ENCODE data around the gene FRYL.

DNA sequence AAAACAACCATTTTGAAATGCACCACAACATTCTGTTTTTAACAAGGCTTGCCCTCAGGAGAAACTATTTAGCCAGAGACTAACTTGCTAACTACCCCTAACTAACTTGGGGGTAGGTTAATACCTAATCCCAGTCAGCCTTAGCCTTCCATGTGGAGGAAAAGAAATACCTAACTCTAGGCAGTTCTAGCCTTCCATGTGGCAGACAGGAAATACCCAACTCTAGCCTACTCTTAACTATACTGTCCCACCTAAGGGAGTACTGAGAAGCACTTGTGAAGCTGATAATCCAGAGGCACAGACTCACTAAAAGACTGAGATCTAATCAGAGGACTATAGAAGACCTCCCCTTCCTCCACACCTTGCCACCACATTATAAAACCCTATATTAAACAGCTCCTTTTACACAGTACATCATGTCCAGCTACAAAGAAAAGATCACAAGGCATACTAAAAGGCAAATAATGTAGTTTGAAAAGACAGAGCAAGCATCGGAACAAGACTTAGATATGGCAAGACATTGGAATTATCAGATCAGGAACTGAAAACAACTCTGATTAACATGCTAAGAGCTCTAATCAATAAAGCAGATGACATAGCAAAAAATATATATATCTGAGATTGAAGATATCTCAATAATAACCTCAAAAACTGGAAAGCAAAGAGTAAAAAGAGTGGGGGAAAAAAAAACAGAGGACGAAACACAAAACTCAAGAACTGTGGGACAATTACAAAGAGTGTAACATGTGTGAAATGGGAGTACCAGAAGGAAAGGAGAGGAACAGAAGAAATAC, 52.2 kb downstream of the FRYL start:
- TF ChIP-seq GATA2 (IDR thresholded peaks at IDR 0.05; ENCODE audit: low read depth, low read length) = no peak
- no peak for TF ChIP-seq GATA3 (IDR thresholded peaks at IDR 0.05; ENCODE audit: low read depth, low read length)
